Effector CD8-positive, alpha-beta T cell (primary cell): ENCODE measurements around the gene RNF220.

Experiments
- DNase-seq: peaks from one replicate; lab custom pipeline; 2025; lab: John Stamatoyannopoulos, UW

Gene RNF220

GRCh38 chr1:44433209-44433608 lies 28.2 kb downstream of the RNF220 start:
- no peak for DNase-seq

- no peak for DNase-seq
Observed at GRCh38 chr1:44436401-44437106, 31.5 kb downstream of the RNF220 start.

- no peak for DNase-seq
Observed at GRCh38 chr1:44437107-44437716, 32.2 kb downstream of the RNF220 start.

GRCh38 chr1:44442791-44443190 lies 37.7 kb downstream of the RNF220 start:
- no peak for DNase-seq

GRCh38 chr1:44447051-44447810 lies 42.2 kb downstream of the RNF220 start:
- no peak for DNase-seq

GRCh38 chr1:44453798-44454349 lies 48.8 kb downstream of the RNF220 start:
- DNase-seq, result no peak

- no peak for DNase-seq
Observed at GRCh38 chr1:44454704-44455103, 49.6 kb downstream of the RNF220 start.

GRCh38 chr1:44460107-44460882 lies 55.2 kb downstream of the RNF220 start:
- DNase-seq, result no peak

GRCh38 chr1:44464361-44464760 lies 59.3 kb downstream of the RNF220 start:
- DNase-seq, result no peak

- no peak for DNase-seq
Observed at GRCh38 chr1:44467566-44467965, 62.5 kb downstream of the RNF220 start.

- DNase-seq, result no peak
Observed at GRCh38 chr1:44471911-44472453, 66.9 kb downstream of the RNF220 start.

GRCh38 chr1:44472620-44473525 lies 67.8 kb downstream of the RNF220 start:
- no peak for DNase-seq

GRCh38 chr1:44476891-44477290 lies 71.8 kb downstream of the RNF220 start:
- DNase-seq, result no peak

GRCh38 chr1:44481701-44482100 lies 76.6 kb downstream of the RNF220 start:
- DNase-seq, result no peak

- DNase-seq, result no peak
Observed at GRCh38 chr1:44483089-44483874, 78.2 kb downstream of the RNF220 start.

- DNase-seq, result no peak
Observed at GRCh38 chr1:44484155-44484688, 79.2 kb downstream of the RNF220 start.

GRCh38 chr1:44485229-44485933 lies 80.3 kb downstream of the RNF220 start:
- no peak for DNase-seq

GRCh38 chr1:44485934-44486460 lies 80.9 kb downstream of the RNF220 start:
- DNase-seq, result no peak

GRCh38 chr1:44489481-44489880 lies 84.4 kb downstream of the RNF220 start:
- no peak for DNase-seq
